GM23338 (cell line): Measurements from ENCODE around the gene CASS4. TPM values are rescaled to one million over a fixed set of nuclear protein-coding genes. Genes with fewer than 3 reads are reported as not detected.

ENCODE experiments used
- ATAC-seq: fragments of 200-7000 bp; cut with Tn5 transposase; 3 replicates; pipeline ENCODE4 v1.9.1; 2020
- DNase-seq: peaks from one replicate; pipeline ENCODE4 v3.0.0-alpha.2; 2015; ENCODE audit warnings: low spot score
- H2AFZ ChIP-seq: fragments of 200-600 bp; sonication (generic); 2 replicates; pipeline ENCODE4 v1.8.0; 2016; ENCODE audit warnings: antibody characterized with exemption, mild to moderate bottlenecking, moderate library complexity
- H3F3A ChIP-seq: fragments of 200-600 bp; sonication (generic); replicated peaks from 2 replicates; pipeline ENCODE4 v1.8.0; 2017; ENCODE audit warnings: antibody characterized with exemption, mixed run types, low read depth
- H3K27ac ChIP-seq: fragments of 200-600 bp; sonication (generic); 2 replicates; pipeline ENCODE4 v1.6.1; 2016; ENCODE audit warnings: low read depth
- H3K27me3 ChIP-seq: fragments of 200-600 bp; sonication (generic); 2 replicates; pipeline ENCODE4 v1.8.0; 2016; ENCODE audit warnings: mild to moderate bottlenecking, mixed run types, moderate library complexity; ENCODE audit not compliant: insufficient read depth
- H3K36me3 ChIP-seq: fragments of 200-600 bp; sonication (generic); 2 replicates; pipeline ENCODE4 v1.8.0; 2016; ENCODE audit warnings: mild to moderate bottlenecking; ENCODE audit not compliant: insufficient read depth
- H3K4me1 ChIP-seq: fragments of 200-600 bp; sonication (generic); 2 replicates; pipeline ENCODE4 v1.8.0; 2016; ENCODE audit warnings: mild to moderate bottlenecking, moderate library complexity; ENCODE audit not compliant: insufficient read depth
- H3K4me2 ChIP-seq: fragments of 200-600 bp; sonication (generic); 2 replicates; pipeline ENCODE4 v1.7.1; 2017; ENCODE audit warnings: mixed run types
- H3K4me3 ChIP-seq: fragments of 200-600 bp; sonication (generic); 2 replicates; pipeline ENCODE4 v1.6.1; 2016; ENCODE audit warnings: mixed run types
- H3K79me2 ChIP-seq: fragments of 200-600 bp; sonication (generic); replicated peaks from 2 replicates; pipeline ENCODE4 v1.8.0; 2017; ENCODE audit warnings: mild to moderate bottlenecking; ENCODE audit not compliant: insufficient read depth
- H3K9me2 ChIP-seq: fragments of 200-600 bp; sonication (generic); 2 replicates; pipeline ENCODE4 v1.8.0; 2017; ENCODE audit not compliant: insufficient read depth
- H4K20me1 ChIP-seq: fragments of 200-600 bp; sonication (generic); replicated peaks from 2 replicates; pipeline ENCODE4 v1.8.0; 2017; ENCODE audit warnings: mild to moderate bottlenecking; ENCODE audit not compliant: insufficient read depth
- H3K27ac Mint-ChIP-seq: 2 replicates; pipeline ENCODE4 v1.8.0; 2020; ENCODE audit warnings: inconsistent platforms, mild to moderate bottlenecking, moderate library complexity, mixed read lengths
- H3K27me3 Mint-ChIP-seq: 3 replicates; pipeline ENCODE4 v1.8.0; 2022; ENCODE audit warnings: low read depth, mild to moderate bottlenecking, moderate library complexity, mixed read lengths, inconsistent platforms; ENCODE audit not compliant: insufficient read depth, poor library complexity
- H3K36me3 Mint-ChIP-seq: 3 replicates; pipeline ENCODE4 v1.8.0; 2021; ENCODE audit warnings: low read depth, mild to moderate bottlenecking, inconsistent platforms, moderate library complexity, mixed read lengths
- H3K4me1 Mint-ChIP-seq: 3 replicates; pipeline ENCODE4 v1.8.0; 2020; ENCODE audit warnings: mild to moderate bottlenecking, inconsistent platforms, mixed read lengths
- H3K4me3 Mint-ChIP-seq: 3 replicates; pipeline ENCODE4 v1.8.0; 2021; ENCODE audit warnings: moderate library complexity, mild to moderate bottlenecking, inconsistent platforms, mixed read lengths
- H3K9me3 Mint-ChIP-seq: 3 replicates; pipeline ENCODE4 v1.8.0; 2020; ENCODE audit warnings: moderate library complexity, mild to moderate bottlenecking, inconsistent platforms, mixed read lengths
- CREB1 ChIP-seq: fragments of 250-450 bp; sonication (Bioruptor Pico); IDR thresholded peaks from 2 replicates; pipeline ENCODE4 v1.5.0; 2020; ENCODE audit warnings: low read depth, mild to moderate bottlenecking, moderate library complexity
- CTCF ChIP-seq, 2 experiments: fragments of 200-600 bp in 1 of 2; sonication (generic) in 1 of 2; conservative IDR thresholded peaks; 2 replicates each; pipeline versions ENCODE4 v1.5.1 to v1.6.1; 2016 to 2017; ENCODE audit warnings: antibody characterized with exemption in 2 of 2, low read depth in 2 of 2, mild to moderate bottlenecking in 2 of 2, moderate library complexity in 1 of 2
- ETS1 ChIP-seq: IDR thresholded peaks from 2 replicates; pipeline ENCODE4 v1.6.1; 2016; ENCODE audit warnings: antibody characterized with exemption
- EZH2 ChIP-seq: fragments of 200-600 bp; sonication (generic); IDR thresholded peaks from one replicate; pipeline ENCODE4 v1.8.0; 2017; ENCODE audit warnings: antibody characterized with exemption, mild to moderate bottlenecking, low read depth; ENCODE audit not compliant: unreplicated experiment
- JUNB ChIP-seq: IDR thresholded peaks from one replicate; pipeline ENCODE4 v1.6.1; 2016; ENCODE audit warnings: antibody characterized with exemption; ENCODE audit not compliant: unreplicated experiment
- NANOG ChIP-seq: IDR thresholded peaks from 2 replicates; pipeline ENCODE4 v1.6.1; 2016; ENCODE audit warnings: antibody characterized with exemption, borderline replicate concordance
- POLR2AphosphoS5 ChIP-seq: IDR thresholded peaks from 2 replicates; pipeline ENCODE4 v1.6.1; 2016; ENCODE audit warnings: antibody characterized with exemption, low read depth
- ZNF114 ChIP-seq: fragments of 250-450 bp; sonication (Bioruptor Pico); IDR thresholded peaks from 2 replicates; pipeline ENCODE4 v1.5.0; 2020; ENCODE audit warnings: mild to moderate bottlenecking, moderate library complexity
- ZNF331 ChIP-seq: fragments of 250-450 bp; sonication (Bioruptor Pico); IDR thresholded peaks from 2 replicates; pipeline ENCODE4 v1.5.0; 2020; ENCODE audit warnings: low read depth, mild to moderate bottlenecking, moderate library complexity
- polyA plus RNA-seq: library from polyadenylated mRNA; unstranded; fragments of >200 nt; fragmentation: Nextera tagmentation; extraction: Ambion mirVana; gene quantifications from 2 replicates; pipeline ENCODE4 v1.2.1, GENCODE V29; 2016
- total RNA-seq: library from RNA; depleted of rRNA; stranded (reverse); fragments of >200 nt; shearing (Covaris generic); gene quantifications from 2 replicates; pipeline ENCODE4 v1.2.3, GENCODE V29; 2014
- TF ChIP-seq, protein P1 (sequence below): IDR thresholded peaks from one replicate; pipeline ENCODE4 v1.6.1; 2018; ENCODE audit warnings: antibody characterized with exemption; ENCODE audit not compliant: unreplicated experiment

CASS4 gene
- total and polyA plus RNA-seq, 2 experiments from 2014 or later = not detected

GRCh38 chr20:56426026-56426425, 14.0 kb downstream of the CASS4 start:
- DNase-seq = no peak
- H3K4me3 ChIP-seq = no peak overlapping the region
- no peak for TF ChIP-seq CREB1 (CRISPR knock-in tag)
- no peak for TF ChIP-seq ETS1
- no peak for TF ChIP-seq CTCF (conservative IDR thresholded peaks at IDR 0.05; ENCODE audit: low read depth in 2 of 2)
- no peak for TF ChIP-seq NANOG
- no peak for TF ChIP-seq JUNB
- no peak for TF ChIP-seq POLR2AphosphoS5
- TF ChIP-seq, protein P1, sequence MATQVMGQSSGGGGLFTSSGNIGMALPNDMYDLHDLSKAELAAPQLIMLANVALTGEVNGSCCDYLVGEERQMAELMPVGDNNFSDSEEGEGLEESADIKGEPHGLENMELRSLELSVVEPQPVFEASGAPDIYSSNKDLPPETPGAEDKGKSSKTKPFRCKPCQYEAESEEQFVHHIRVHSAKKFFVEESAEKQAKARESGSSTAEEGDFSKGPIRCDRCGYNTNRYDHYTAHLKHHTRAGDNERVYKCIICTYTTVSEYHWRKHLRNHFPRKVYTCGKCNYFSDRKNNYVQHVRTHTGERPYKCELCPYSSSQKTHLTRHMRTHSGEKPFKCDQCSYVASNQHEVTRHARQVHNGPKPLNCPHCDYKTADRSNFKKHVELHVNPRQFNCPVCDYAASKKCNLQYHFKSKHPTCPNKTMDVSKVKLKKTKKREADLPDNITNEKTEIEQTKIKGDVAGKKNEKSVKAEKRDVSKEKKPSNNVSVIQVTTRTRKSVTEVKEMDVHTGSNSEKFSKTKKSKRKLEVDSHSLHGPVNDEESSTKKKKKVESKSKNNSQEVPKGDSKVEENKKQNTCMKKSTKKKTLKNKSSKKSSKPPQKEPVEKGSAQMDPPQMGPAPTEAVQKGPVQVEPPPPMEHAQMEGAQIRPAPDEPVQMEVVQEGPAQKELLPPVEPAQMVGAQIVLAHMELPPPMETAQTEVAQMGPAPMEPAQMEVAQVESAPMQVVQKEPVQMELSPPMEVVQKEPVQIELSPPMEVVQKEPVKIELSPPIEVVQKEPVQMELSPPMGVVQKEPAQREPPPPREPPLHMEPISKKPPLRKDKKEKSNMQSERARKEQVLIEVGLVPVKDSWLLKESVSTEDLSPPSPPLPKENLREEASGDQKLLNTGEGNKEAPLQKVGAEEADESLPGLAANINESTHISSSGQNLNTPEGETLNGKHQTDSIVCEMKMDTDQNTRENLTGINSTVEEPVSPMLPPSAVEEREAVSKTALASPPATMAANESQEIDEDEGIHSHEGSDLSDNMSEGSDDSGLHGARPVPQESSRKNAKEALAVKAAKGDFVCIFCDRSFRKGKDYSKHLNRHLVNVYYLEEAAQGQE = no peak
- no peak for TF ChIP-seq ZNF114
- no peaks in the 10 kb centered on the region for H3K9me2 ChIP-seq
- H2AFZ ChIP-seq = no peak overlapping the region
- Mint-ChIP-seq H3K27ac (no peak overlapping the region), H3K36me3 (no peaks in the 10 kb centered on the region; the same call in 2 of the 3 replicates), H3K4me1 (peaks cover 11% of the 10 kb centered on the region), H3K27me3 (peaks cover 32% of the 10 kb centered on the region), H3K4me3 (no peak overlapping the region), H3K9me3 (no peaks in the 10 kb centered on the region; the same call in 2 of the 3 replicates)
- no peaks in the 10 kb centered on the region for H3F3A ChIP-seq
- ATAC-seq = no peak
- peaks cover 16% of the 10 kb centered on the region; the same call in 1 of the 2 replicates for H3K27me3 ChIP-seq
- H3K36me3 ChIP-seq = no peaks in the 10 kb centered on the region
- no peak overlapping the region for H3K27ac ChIP-seq
- H3K4me1 ChIP-seq = no peaks in the 10 kb centered on the region
- no peaks in the 10 kb centered on the region for H3K79me2 ChIP-seq
- H3K4me2 ChIP-seq = no peak overlapping the region
- H4K20me1 ChIP-seq = no peaks in the 10 kb centered on the region

DNA sequence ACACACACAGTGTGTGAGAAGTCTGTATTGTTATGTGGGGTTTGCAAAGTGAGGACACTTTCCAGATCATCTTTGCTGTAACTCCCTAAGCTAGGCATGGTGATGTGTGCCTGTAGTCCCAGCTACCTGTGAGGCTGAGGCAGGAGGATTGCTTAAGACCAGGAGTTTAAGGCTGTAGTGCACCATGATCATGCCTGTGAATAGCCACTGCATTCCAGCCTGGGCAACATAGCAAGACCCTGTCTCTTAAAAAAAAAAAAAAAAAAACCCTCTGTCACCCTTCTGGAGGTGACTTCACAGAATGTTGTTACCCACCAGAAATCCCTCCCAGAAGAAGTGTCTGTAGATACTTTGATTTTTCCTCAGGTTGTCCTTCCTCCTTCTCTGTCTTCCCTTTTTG, 14.9 kb downstream of the CASS4 start:
- Histone ChIP-seq H3K4me2 (no peak overlapping the region), H3K27ac (no peak overlapping the region), H3K27me3 (0 out of 2 replicates have a peak, but pooled peaks cover 12% of the 10 kb centered on the region), H3K36me3 (no peaks in the 10 kb centered on the region), H3K4me3 (no peak overlapping the region), H3F3A (no peaks in the 10 kb centered on the region), H2AFZ (no peak overlapping the region), H3K9me2 (no peaks in the 10 kb centered on the region), H4K20me1 (no peaks in the 10 kb centered on the region), H3K4me1 (no peaks in the 10 kb centered on the region), H3K79me2 (no peaks in the 10 kb centered on the region)
- Mint-ChIP-seq H3K9me3 (no peaks in the 10 kb centered on the region; the same call in 2 of the 3 replicates), H3K4me3 (no peak overlapping the region), H3K36me3 (no peaks in the 10 kb centered on the region; the same call in 2 of the 3 replicates), H3K4me1 (peaks cover 11% of the 10 kb centered on the region), H3K27me3 (peaks cover 29% of the 10 kb centered on the region), H3K27ac (no peak overlapping the region)
- ATAC-seq (no peak), DNase-seq (no peak)
- TF ChIP-seq, protein P1 = no peak
- TF ChIP-seq EZH2 (no peak), CTCF (conservative IDR thresholded peaks at IDR 0.05; ENCODE audit: low read depth in 2 of 2) (no peak), CREB1 (CRISPR knock-in tag) (no peak), JUNB (no peak), ETS1 (no peak), ZNF331 (CRISPR knock-in tag) (no peak), NANOG (no peak)
